Measurements from ENCODE around the gene PCBD2. TPM values are rescaled to one million over a fixed set of nuclear protein-coding genes. Genes with fewer than 3 reads are reported as not detected.

The PCBD2 gene
- total RNA-seq, 1 donor from 2014 or later = 5.7 TPM

- DNase-seq = no peak
These were observed 102.9 kb downstream of the PCBD2 start for GRCh38 chr5:135007749-135008363.

DNA sequence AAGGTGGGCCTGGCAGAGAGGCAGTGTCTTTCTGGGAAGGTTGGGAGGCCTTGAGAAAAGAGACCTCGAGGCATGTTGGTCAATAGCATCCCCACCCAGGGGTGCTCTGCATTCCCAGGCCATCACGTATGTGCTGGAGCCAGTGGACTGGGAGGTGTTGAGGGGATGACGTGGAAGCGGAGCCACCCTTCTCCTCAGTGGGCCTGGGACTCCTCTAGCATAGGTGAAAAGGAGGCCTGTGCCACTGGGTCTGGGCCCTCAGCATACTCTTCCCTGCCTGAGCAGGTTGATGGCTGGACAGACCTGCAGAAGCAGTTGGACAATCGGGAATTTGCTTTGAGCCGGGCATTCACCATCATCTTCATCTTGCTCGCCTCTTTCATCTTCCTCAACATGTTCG, 103.6 kb downstream of the PCBD2 start:
- DNase-seq = no peak

- no peak for DNase-seq
These were observed 104.2 kb downstream of the PCBD2 start for GRCh38 chr5:135008981-135009735.

DNA sequence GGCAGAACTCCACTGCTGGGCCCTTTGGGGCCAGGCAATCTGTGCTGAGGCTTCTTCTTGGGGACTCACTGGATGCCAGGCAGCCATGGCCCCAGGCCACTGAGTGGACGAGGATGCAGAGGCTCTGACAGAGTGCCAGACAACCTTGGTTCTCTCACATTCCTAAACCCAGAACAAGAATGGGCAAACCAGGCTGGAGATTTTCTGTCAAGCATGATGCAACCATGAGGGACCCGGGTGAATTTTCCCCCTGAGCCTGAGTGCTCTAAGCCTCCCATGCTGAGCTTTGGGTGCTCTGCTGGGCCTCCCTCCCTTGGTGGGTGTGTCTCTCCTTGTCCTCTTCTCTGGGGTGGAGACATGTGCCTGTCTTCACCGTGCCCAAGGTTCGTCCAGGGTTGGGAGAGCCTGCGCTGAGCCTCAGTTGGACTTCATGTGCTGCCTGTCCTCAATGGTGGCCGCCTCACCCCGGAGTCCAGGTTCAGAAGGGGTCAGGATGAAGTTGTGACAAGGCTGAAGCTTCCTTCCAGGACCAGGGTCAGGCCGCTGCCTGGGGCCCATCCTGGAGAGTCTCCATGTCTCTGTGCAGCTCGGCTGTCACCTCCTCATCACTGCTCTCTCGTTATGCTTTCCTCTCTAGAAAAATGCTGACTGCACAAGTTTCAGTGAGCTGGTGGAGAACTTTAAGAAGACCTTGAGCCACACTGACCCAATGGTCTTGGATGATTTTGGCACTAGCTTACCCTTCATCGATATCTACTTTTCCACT, 105.0 kb downstream of the PCBD2 start:
- DNase-seq = no peak

- no peak for DNase-seq
These were observed 105.8 kb downstream of the PCBD2 start for GRCh38 chr5:135010502-135011354.

DNA sequence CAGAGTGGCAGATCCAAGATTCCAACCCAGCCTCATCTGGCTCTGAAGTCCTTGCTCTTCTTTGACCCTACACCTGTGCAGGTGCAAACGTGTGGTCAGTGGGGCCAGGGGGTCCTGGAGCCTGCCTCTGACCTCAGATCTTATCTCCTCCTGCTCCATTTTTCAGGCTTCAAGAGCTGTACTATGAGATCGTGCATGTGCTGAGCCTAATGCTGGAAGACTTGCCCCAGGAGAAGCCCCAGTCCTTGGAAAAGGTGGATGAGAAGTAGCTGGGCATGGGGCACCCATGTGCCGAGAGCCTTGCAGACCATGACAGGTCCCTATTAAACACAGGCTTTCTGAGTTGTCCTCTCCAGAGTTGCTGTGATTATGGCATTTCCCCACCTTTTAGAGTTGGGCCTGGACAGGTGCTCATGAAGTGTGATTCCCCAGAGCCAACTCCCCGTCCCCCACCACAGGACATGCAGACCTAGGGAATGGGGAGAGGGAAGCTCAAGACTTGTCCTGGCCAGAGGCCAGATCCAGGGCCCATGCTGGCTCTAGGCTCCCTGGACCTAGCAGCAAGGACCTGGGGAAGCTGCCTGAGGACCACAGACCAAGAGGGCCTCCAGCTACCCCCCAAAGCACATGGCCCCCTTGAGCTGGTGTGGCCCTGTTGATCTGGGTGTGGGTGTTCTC, 106.6 kb downstream of the PCBD2 start:
- DNase-seq = no peak

DNA sequence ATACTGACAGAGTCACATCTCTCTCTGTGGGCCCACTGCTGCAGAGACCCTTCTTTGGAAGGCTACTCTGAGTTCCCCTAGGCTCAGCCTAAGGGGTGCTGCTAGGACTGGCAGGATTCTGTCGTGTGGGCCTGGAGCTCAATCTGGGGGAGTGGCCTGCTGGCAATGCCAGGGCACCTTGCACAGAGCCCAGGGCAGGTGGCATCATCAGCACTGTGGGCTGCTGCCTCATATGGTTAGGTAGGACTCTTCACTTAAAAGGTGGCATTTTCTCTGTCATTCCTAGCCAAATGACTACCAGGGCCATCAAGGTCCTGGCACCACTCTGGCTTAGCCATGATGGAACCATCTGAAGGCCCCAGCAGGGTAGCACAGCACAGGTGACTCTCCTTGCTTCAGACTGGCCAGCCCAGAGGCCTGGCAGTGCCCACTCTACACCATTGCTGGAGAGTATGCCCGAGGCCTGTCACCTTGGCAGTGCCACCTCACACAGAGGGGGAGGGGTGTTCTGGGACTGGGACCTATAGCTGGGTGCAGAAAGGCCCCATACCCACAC, 107.2 kb downstream of the PCBD2 start:
- no peak for DNase-seq

Small RNA genes lying within 50 kb of the gene (small RNA-seq; reads per million reads assigned to genes)
- gene MIR4461 (ENCODE audit: low replicate concordance) (not detected), gene MTND3P25 (ENCODE audit: low replicate concordance) (not detected), gene MTND4LP30 (ENCODE audit: low replicate concordance) (not detected)

Other genes with a start within 250 kb of the PCBD2 start
- 29.6 TPM for gene CAMLG, start 166.6 kb upstream of the PCBD2 start, total RNA-seq
- 40.1 TPM for gene DDX46, start 146.4 kb upstream of the PCBD2 start, total RNA-seq
- gene C5orf24, start 59.2 kb upstream of the PCBD2 start, total RNA-seq = 42.8 TPM
- 51.8 TPM for gene TXNDC15, start 30.8 kb upstream of the PCBD2 start, total RNA-seq
- gene CATSPER3, start 62.8 kb downstream of the PCBD2 start, total RNA-seq = not detected
- gene PITX1, start 129.1 kb downstream of the PCBD2 start, total RNA-seq = 1.1 TPM

All from skin of body (tissue), 3 donors.